ENCODE measurements around the gene MAT2B. TPM values are rescaled to one million over a fixed set of nuclear protein-coding genes. Genes with fewer than 3 reads are reported as not detected.

The MAT2B gene
- total RNA-seq, 6 donors from 2014 or later: 23.3 to 85.3 (median 50.4) TPM

GRCh38 chr5:163467682-163468081 is 37.7 kb upstream of the MAT2B start:
- DNase-seq: no peak
- 73 to 83% methylated on average over 4 of the region's 4 CpGs for WGBS, 2 donors

GRCh38 chr5:163473635-163474243 is 31.7 kb upstream of the MAT2B start:
- ATAC-seq (ENCODE audit: low FRiP score in 2 of 2): no peak
- no peaks in the 10 kb centered on the region for H3K9me3 ChIP-seq
- WGBS, 2 donors: 81 to 96% methylated on average over 3 of the region's 3 CpGs
- no peaks in the 10 kb centered on the region for H3K27me3 ChIP-seq
- TF ChIP-seq EP300 (IDR thresholded peaks at IDR 0.05): no peak
- TF ChIP-seq CTCF (IDR thresholded peaks at IDR 0.05): peak in 2 of 6 experiments; percentile 30 to 42
- TF ChIP-seq POLR2A (IDR thresholded peaks at IDR 0.05): no peak
- TF ChIP-seq POLR2AphosphoS5 (IDR thresholded peaks at IDR 0.05): no peak
- no peaks in the 10 kb centered on the region for H3K36me3 ChIP-seq
- DNase-seq: no peak
- H3K4me1 ChIP-seq: no peaks in the 10 kb centered on the region
- no peak overlapping the region for H3K4me3 ChIP-seq
- H3K27ac ChIP-seq: no peak overlapping the region

More at GRCh38 chr5:163467682-163468081, 37.7 kb upstream of the MAT2B start:
- Histone ChIP-seq H3K27ac (no peak overlapping the region), H3K4me3 (no peak overlapping the region), H3K27me3 (no peaks in the 10 kb centered on the region), H3K9me3 (no peaks in the 10 kb centered on the region), H3K36me3 (no peaks in the 10 kb centered on the region), H3K4me1 (no peaks in the 10 kb centered on the region)
- TF ChIP-seq POLR2AphosphoS5 (IDR thresholded peaks at IDR 0.05): no peak
- TF ChIP-seq POLR2A (IDR thresholded peaks at IDR 0.05): no peak
- no peak for TF ChIP-seq EP300 (IDR thresholded peaks at IDR 0.05)
- no peak for TF ChIP-seq CTCF (IDR thresholded peaks at IDR 0.05)
- ATAC-seq (ENCODE audit: low FRiP score in 2 of 2): no peak

GRCh38 chr5:163475411-163475810 is 30.0 kb upstream of the MAT2B start:
- Histone ChIP-seq H3K4me3 (no peak overlapping the region), H3K36me3 (no peaks in the 10 kb centered on the region), H3K4me1 (no peaks in the 10 kb centered on the region), H3K27me3 (no peaks in the 10 kb centered on the region), H3K9me3 (no peaks in the 10 kb centered on the region), H3K27ac (no peak overlapping the region)
- no peak for DNase-seq
- WGBS, 2 donors: 69 to 76% methylated on average over 2 of the region's 2 CpGs
- TF ChIP-seq CTCF (IDR thresholded peaks at IDR 0.05) (no peak), POLR2AphosphoS5 (IDR thresholded peaks at IDR 0.05) (no peak), EP300 (IDR thresholded peaks at IDR 0.05) (no peak), POLR2A (IDR thresholded peaks at IDR 0.05) (no peak)
- no peak for ATAC-seq (ENCODE audit: low FRiP score in 2 of 2)

GRCh38 chr5:163478126-163478981 is 27.1 kb upstream of the MAT2B start:
- Histone ChIP-seq H3K4me3 (no peak overlapping the region), H3K27me3 (no peaks in the 10 kb centered on the region), H3K27ac (no peak overlapping the region), H3K4me1 (no peaks in the 10 kb centered on the region), H3K9me3 (no peaks in the 10 kb centered on the region), H3K36me3 (no peaks in the 10 kb centered on the region)
- TF ChIP-seq CTCF (IDR thresholded peaks at IDR 0.05) (no peak), POLR2AphosphoS5 (IDR thresholded peaks at IDR 0.05) (no peak), EP300 (IDR thresholded peaks at IDR 0.05) (no peak), POLR2A (IDR thresholded peaks at IDR 0.05) (no peak)
- 90 to 95% methylated on average over 2 of the region's 2 CpGs for WGBS, 2 donors
- DNase-seq: no peak
- no peak for ATAC-seq (ENCODE audit: low FRiP score in 2 of 2)
